Skeletal muscle satellite cell (primary cell): ENCODE results near the gene ADAMTS16.
A peak's percentile ranks its signal among the peaks of the same experiment; 100 is the strongest.

Experiments used
- H3K27me3 ChIP-seq: 2 replicates; pipeline ENCODE4 v1.7.0; 2013; ENCODE audit warnings: low read length; ENCODE audit not compliant: control insufficient read depth, insufficient read depth
- H3K36me3 ChIP-seq: 2 replicates; pipeline ENCODE4 v1.7.0; 2013; ENCODE audit warnings: mild to moderate bottlenecking, control low read depth, low read length; ENCODE audit not compliant: insufficient read depth
- H3K4me1 ChIP-seq: 2 replicates; pipeline ENCODE4 v1.7.0; 2013; ENCODE audit warnings: low read length; ENCODE audit not compliant: control insufficient read depth, insufficient read depth
- H3K4me2 ChIP-seq: 2 replicates; pipeline ENCODE4 v1.7.0; 2013; ENCODE audit warnings: mild to moderate bottlenecking, low read length
- H3K4me3 ChIP-seq: 2 replicates; pipeline ENCODE4 v1.7.0; 2013; ENCODE audit warnings: low read length
- H3K9ac ChIP-seq: 2 replicates; pipeline ENCODE4 v1.7.0; 2013; ENCODE audit warnings: mild to moderate bottlenecking, low read depth, low read length, moderate library complexity
- H3K9me3 ChIP-seq: replicated peaks from 2 replicates; pipeline ENCODE4 v1.7.0; 2013; ENCODE audit warnings: mild to moderate bottlenecking, control low read depth, low read length

Gene ADAMTS16

DNA sequence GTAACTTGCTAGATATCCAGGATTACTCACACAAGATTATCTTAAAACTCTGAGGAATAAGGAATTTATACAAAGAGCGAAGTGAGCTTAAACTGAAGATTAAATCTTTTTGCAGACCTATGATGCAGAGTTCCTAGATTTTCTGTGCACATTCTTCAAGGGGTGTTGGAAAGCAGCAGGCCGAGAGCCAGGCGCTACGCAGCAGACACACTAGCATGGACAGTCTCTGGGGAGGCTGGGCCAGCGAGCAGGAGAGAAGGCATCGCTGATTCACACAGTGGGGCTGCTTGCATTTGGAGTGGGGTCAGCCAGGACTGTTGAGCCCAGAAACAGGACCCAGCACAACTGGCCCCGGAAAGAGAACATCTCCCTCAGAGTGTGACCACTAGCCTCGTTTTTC lies 136.3 kb downstream of the ADAMTS16 start:
- Histone ChIP-seq H3K4me1 (peaks cover 4% of the 10 kb centered on the region), H3K4me3 (no peak overlapping the region), H3K4me2 (no peak overlapping the region), H3K36me3 (no peaks in the 10 kb centered on the region), H3K9ac (no peak overlapping the region), H3K9me3 (no peaks in the 10 kb centered on the region), H3K27me3 (no peaks in the 10 kb centered on the region)

DNA sequence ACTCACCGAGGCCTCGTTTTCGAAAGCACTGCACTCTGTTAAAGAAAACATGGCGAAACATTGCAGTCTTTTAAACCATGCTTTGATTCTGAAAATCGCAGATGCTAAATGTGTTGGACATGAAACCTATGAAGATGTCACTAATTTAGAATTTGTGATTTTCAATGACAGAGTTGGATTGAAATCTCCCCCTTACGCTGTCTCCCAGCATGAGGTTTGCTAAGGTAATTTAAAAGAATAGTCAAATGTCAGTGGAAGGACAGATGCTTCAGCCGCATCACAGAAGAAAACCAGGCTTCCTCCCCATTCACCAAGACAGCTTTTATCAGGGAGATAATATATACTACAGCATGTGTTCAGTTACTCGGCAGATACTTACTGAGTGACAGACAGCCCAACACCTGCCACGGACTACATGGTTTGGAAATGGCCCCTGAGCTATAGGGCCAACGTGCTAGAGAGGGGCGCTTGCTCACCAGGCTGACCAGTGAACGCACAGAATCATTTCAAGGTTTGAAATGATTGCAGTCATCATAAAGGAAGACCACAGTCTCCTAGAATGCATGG lies 136.9 kb downstream of the ADAMTS16 start:
- no peaks in the 10 kb centered on the region for H3K36me3 ChIP-seq
- H3K9me3 ChIP-seq: no peaks in the 10 kb centered on the region
- no peak overlapping the region for H3K4me2 ChIP-seq
- no peaks in the 10 kb centered on the region for H3K27me3 ChIP-seq
- H3K4me1 ChIP-seq: no peaks in the 10 kb centered on the region
- H3K4me3 ChIP-seq: no peak overlapping the region
- no peak overlapping the region for H3K9ac ChIP-seq

GRCh38 chr5:5278201-5278814 lies 138.2 kb downstream of the ADAMTS16 start:
- Histone ChIP-seq H3K27me3 (no peaks in the 10 kb centered on the region), H3K4me3 (no peak overlapping the region), H3K9ac (no peak overlapping the region), H3K4me2 (no peak overlapping the region), H3K36me3 (no peaks in the 10 kb centered on the region), H3K9me3 (no peaks in the 10 kb centered on the region), H3K4me1 (no peaks in the 10 kb centered on the region)

DNA sequence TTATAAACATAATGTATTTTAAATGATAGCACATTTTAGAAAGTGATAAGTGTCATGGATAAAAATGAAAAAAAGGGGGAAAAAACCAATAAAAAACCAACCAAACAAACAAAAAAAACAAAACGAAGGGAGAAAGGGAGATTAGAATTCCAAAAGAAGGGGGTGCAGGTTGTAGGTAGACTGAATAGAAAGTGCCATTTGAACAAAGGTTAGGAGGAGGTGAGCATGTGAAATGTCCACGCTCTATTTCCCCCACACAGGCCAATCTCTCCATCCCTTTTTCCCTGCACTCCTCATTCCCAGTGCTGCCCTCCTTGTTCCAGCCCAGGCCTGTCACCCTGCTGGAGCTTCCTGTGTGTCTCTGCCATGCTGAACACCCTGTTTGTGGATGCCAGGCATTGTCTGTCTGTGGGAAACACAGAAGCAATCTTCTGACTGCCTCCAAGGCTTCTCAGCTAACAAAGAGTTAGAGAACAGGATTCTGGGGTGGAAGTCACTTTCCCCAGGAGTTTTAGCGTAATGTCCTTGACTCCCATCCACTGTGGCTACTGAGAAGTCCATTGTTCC lies 138.8 kb downstream of the ADAMTS16 start:
- H3K4me3 ChIP-seq: no peak overlapping the region
- H3K4me1 ChIP-seq: no peaks in the 10 kb centered on the region
- H3K36me3 ChIP-seq: no peaks in the 10 kb centered on the region
- no peaks in the 10 kb centered on the region for H3K9me3 ChIP-seq
- no peaks in the 10 kb centered on the region for H3K27me3 ChIP-seq
- H3K4me2 ChIP-seq: no peak overlapping the region
- no peak overlapping the region for H3K9ac ChIP-seq

DNA sequence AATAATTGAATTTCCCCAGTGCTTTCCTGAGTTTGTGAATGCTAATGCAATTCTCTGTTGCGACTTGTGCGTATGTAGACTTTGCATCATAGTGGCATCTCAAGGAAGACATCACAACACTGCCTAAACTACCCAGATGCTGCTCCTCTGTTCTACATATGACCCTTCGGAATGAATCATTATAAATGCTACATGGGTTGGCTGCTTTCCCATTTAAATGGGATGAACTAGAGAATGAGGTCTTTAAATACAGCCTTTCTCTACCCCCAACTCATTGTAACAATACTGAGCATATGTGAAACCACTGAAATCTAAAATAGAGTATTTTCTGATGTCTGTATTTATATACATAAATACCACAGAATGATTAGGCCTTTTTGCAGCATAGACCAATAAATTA lies 145.8 kb downstream of the ADAMTS16 start:
- Histone ChIP-seq H3K9me3 (no peaks in the 10 kb centered on the region), H3K4me1 (peaks cover 4% of the 10 kb centered on the region), H3K9ac (no peak overlapping the region), H3K27me3 (no peaks in the 10 kb centered on the region), H3K4me3 (no peak overlapping the region), H3K4me2 (no peak overlapping the region), H3K36me3 (no peaks in the 10 kb centered on the region)

- no peak overlapping the region for H3K4me2 ChIP-seq
- no peaks in the 10 kb centered on the region for H3K27me3 ChIP-seq
- no peaks in the 10 kb centered on the region for H3K36me3 ChIP-seq
- H3K9ac ChIP-seq: no peak overlapping the region
- peaks cover 12% of the 10 kb centered on the region for H3K4me1 ChIP-seq
- no peak overlapping the region for H3K4me3 ChIP-seq
- H3K9me3 ChIP-seq: no peaks in the 10 kb centered on the region
Measured at GRCh38 chr5:5287419-5287818, 147.3 kb downstream of the ADAMTS16 start.

DNA sequence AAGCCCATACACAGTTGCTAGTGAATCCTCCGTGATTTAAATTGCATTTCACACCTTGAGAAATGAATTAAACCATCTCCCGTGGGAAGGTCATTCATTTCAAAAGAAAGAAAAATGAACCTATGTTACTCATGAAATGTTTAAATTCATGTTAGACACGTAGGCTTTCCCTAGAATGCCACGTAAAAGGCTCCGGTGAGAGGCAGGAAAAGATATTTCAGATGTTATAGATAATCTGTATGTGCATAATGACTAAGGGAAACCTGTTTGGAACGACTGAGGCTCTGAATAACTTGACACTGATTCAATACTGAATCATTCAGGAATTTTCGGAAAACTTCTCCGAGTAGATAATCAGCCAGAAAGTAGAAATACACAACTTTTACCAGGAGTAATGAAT lies 148.1 kb downstream of the ADAMTS16 start:
- Histone ChIP-seq H3K36me3 (no peaks in the 10 kb centered on the region), H3K4me3 (no peak overlapping the region), H3K4me2 (no peak overlapping the region), H3K27me3 (no peaks in the 10 kb centered on the region), H3K9me3 (no peaks in the 10 kb centered on the region), H3K9ac (no peak overlapping the region), H3K4me1 (peaks cover 12% of the 10 kb centered on the region)

GRCh38 chr5:5289537-5289936 lies 149.4 kb downstream of the ADAMTS16 start:
- Histone ChIP-seq H3K4me2 (no peak overlapping the region), H3K4me1 (peaks cover 12% of the 10 kb centered on the region), H3K9ac (no peak overlapping the region), H3K27me3 (no peaks in the 10 kb centered on the region), H3K9me3 (no peaks in the 10 kb centered on the region), H3K4me3 (no peak overlapping the region), H3K36me3 (no peaks in the 10 kb centered on the region)

GRCh38 chr5:5290674-5291334 lies 150.7 kb downstream of the ADAMTS16 start:
- peaks cover 12% of the 10 kb centered on the region for H3K4me1 ChIP-seq
- H3K36me3 ChIP-seq: no peaks in the 10 kb centered on the region
- no peak overlapping the region for H3K4me3 ChIP-seq
- H3K9me3 ChIP-seq: no peaks in the 10 kb centered on the region
- no peaks in the 10 kb centered on the region for H3K27me3 ChIP-seq
- H3K4me2 ChIP-seq: peak overlapping the region; percentile 5
- H3K9ac ChIP-seq: no peak overlapping the region

DNA sequence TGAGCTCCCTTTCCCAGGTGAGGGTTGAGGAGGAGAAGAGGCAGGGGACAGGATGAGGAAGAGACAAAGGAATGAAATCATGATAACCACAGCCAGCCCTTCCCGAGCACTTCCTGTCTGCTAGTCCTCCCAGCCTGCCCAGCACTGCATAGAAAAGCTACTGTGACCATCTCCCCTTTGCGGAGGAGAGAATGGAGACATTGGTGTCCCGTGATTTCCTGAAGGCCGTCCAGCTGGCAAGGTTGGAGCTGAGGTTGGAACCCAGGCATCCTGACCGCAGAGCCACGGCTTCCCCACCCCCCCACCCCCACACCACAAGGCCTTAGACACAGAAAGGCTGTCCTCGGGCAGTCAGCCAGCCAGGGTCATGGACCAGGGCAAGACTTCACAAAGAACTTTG lies 151.2 kb downstream of the ADAMTS16 start:
- Histone ChIP-seq H3K36me3 (no peaks in the 10 kb centered on the region), H3K4me3 (no peak overlapping the region), H3K4me1 (peaks cover 12% of the 10 kb centered on the region), H3K9ac (no peak overlapping the region), H3K9me3 (no peaks in the 10 kb centered on the region), H3K27me3 (no peaks in the 10 kb centered on the region), H3K4me2 (peak overlapping the region; percentile 29)

DNA sequence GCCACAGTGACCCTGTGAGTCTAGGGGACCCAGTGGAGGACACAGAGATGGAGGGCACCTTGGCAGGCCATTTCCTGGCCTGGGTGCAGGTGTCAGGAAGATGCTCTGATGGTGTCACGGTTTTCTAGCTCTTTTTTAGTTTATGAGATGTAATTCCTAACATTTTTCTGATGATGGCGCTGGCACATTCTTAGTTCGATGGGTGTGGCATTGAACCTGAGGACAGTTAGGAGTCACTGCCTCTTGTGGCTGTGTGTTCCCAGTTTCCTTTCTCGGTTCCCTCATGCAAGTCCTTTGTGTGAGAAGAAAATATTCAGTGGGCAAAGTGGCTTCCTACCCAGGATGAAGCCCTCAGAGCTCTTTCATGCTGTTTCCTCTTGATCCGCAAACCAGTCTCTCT lies 152.9 kb downstream of the ADAMTS16 start:
- H3K4me3 ChIP-seq: no peak overlapping the region
- no peaks in the 10 kb centered on the region for H3K9me3 ChIP-seq
- H3K9ac ChIP-seq: no peak overlapping the region
- no peak overlapping the region for H3K4me2 ChIP-seq
- no peaks in the 10 kb centered on the region for H3K36me3 ChIP-seq
- peaks cover 12% of the 10 kb centered on the region for H3K4me1 ChIP-seq
- no peaks in the 10 kb centered on the region for H3K27me3 ChIP-seq
